Measurements from ENCODE around the gene ANKRD39.
"Not testable (repeated sequence)": the region's sequence is repeated elsewhere in the genome, so short reads cannot be mapped to it uniquely, and the experiment has no call there.

The ANKRD39 gene, protein sequence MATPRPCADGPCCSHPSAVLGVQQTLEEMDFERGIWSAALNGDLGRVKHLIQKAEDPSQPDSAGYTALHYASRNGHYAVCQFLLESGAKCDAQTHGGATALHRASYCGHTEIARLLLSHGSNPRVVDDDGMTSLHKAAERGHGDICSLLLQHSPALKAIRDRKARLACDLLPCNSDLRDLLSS

GRCh38 chr2:96857667-96858372 is at the start of gene ANKRD39:
TSS of gene ANKRD39 (minus strand) at chr2:96858016. CDS start at chr2:96857987, 29 bp downstream.
- peak; percentile 98 for DNase-seq

DNA sequence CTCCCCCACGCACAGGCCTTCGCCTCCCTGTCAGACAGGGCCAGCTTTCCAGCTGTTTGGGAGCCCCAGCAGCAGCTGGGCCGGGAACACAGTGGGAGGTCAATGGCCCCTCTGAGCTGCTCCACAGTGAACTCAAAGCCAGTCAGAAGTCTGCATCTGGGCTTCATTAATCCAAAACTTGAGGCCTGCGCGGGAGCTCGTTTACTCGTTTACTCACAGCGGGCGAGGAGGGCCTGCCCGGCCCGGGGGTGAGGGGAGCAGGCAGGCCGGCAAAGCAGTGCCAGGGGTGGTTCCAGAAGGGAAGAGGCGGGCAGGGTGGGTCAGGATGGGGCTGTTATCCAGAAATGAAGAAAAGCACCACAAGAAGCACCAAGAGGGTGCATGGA is 48.9 kb upstream of the ANKRD39 start:
- DNase-seq, result no peak

DNA sequence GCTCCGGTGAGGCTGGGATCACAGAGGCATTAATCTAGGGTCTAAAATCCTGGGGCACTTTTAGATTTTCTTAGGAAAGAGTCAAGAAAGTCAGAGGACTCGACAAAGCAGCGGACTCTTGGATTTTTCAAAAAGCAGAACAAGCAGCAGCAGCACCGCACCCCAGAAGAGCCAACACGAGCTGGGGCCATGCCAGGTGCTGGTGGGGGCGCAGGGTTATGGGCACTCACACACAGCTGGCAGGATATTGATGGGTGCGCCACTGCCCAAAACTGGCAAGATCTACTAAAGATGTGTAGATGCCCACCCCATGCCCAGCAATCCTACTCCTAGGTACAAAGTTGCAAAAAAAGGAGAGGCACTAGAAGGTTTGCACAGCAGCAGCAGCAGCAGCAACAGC is 46.0 kb upstream of the ANKRD39 start:
- DNase-seq, result no peak

DNA sequence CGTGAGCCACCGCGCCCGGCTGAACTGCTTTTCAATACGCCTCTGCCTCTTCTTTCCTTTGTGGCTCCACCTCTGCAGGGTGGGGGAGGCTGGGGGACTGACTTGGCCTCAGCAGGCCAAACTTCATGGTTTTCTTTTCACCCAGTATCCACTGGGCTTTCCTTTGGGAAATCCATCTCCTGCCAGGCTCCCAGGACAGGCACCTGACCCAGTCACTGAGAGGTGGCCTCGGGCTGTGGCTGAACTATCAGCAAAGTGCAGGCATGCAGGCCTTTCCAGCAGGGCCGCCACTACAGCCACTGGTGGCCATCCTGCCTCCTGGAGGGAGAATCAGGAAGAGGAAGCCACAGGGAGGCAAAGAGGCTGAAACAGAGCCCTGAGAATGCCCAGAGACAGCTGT is 45.5 kb upstream of the ANKRD39 start:
- DNase-seq, result no peak

- DNase-seq, result no peak
Observed at GRCh38 chr2:96900237-96900636, 42.4 kb upstream of the ANKRD39 start.

- no peak for DNase-seq
Observed at GRCh38 chr2:96899413-96899741, 41.6 kb upstream of the ANKRD39 start.

- no peak for DNase-seq
Observed at GRCh38 chr2:96898641-96899412, 41.0 kb upstream of the ANKRD39 start.

DNA sequence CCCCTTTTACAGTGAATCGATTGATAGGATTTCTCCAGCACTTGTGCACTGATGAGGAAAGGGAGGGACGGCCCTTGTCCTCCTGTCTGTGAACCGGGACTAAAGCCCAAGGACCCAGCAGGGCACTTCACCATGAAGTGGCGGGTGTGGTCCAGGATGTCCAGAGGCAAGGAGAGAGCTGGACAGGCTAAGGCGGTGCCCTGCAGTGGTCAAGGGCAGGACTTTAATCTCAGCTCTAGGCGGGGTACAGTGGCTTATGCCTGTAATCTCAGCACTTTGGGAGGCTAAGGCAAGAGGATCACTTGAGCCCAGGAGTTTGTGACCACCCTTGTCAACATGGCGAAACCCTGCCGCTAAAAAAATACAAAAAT is 40.3 kb upstream of the ANKRD39 start:
- DNase-seq, result no peak

DNA sequence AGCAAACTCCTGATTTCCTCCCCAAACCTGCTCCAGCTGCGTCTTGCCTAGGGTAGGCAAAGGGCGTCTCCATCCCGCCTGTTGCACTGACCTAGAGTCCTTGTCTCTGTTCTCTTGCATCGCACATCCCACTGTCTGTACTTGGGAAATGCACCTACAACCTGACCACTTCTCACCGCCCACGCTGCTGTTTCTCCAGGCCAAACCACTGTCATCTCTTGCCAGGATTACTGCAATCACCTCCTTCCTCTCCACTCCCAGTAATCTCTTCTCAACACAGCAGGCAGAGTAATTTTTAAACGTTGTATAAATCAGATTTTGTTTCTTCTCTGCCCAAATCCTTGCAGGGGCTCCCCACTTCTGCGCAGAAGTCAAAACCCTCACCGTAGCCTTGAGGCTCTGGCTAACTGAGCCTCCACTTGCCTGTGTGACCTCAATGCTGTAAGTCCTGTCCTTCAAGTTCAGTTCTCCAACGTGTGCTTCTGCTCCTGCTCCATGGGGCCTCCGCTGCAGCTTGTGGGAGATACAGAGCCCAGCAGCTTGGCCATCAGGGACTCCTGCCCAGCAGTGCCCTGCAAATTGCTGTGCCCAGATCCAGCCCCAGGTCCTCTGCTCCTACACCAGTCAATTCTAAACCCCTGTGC is 39.8 kb upstream of the ANKRD39 start:
- no peak for DNase-seq

GRCh38 chr2:96895746-96896651 is 38.2 kb upstream of the ANKRD39 start:
- DNase-seq, result no peak

DNA sequence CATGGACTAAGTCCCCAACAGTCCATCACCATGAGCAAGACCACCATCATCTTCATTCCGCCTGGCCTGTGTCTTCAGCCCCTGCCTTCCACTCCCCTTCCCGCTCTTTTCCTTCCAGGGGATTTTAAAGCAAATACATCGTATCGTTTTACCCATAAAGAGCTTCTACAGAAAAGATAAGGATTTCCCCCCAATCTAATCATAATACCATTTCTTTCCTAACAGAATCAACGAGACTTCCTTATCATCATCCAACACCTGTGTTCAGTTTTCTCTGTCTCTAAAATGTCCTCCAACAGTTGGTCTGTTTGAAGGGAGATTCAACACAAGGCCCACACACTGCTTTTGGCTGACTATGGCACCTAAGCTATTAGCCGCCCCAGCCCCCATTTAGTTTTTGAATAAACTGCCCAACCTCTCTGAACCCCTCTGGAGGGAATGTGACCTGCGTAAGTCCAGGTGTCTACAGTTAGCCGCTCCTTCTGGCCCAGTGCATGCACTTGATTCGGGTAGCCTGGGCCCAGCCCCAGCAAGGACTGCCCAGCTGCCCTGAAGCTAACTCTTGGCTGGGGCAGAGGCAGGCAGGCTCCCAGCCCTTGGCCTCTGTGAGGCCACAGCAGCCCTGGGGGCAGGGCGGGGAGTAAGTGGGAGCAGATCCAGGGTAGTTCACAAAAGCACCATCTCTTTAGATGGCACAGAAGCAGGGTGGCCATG is 37.4 kb upstream of the ANKRD39 start:
- DNase-seq, result no peak

- DNase-seq, result no peak
Observed at GRCh38 chr2:96894151-96894531, 36.3 kb upstream of the ANKRD39 start.

DNA sequence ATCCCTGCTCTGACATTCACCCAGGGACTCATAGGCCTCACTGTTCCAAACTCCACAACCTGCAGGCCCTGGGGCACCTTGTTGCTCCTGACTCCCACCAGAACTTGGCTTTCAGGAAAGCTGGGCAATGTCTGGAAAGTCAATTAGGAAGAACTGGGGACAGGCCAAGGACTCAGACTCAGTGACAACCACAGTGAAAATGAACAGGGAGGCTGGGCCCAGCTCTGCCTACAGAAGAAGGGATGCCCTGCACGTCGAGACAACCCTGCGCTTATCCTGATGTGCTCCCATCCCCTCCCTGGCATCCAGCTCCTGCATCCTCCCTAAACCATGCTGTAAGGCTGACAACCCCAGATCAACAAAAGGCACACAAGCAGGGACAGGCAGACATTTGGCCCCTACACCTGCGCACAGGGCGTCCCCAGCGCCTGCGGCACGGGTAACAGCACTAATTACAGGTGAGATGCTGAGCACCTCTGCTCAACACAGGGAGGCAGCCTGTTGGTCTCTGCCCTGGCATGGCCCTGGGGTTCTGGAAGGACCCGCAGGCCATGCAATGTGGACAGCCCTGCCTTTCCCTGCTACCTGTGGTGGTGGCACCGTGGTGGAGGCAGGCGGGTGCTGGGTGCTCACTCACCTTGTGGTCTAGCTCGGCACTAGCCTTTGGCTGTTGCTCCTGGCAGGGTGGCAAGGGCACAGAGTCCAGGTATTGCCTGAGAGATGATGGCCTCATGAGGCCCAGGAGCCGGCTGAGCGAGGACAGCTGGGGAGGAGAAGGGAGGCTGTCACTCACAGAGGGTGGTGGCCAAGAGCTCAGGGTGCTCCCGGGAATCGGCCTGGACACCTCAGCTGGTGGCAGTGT is 35.7 kb upstream of the ANKRD39 start:
- no peak for DNase-seq

DNA sequence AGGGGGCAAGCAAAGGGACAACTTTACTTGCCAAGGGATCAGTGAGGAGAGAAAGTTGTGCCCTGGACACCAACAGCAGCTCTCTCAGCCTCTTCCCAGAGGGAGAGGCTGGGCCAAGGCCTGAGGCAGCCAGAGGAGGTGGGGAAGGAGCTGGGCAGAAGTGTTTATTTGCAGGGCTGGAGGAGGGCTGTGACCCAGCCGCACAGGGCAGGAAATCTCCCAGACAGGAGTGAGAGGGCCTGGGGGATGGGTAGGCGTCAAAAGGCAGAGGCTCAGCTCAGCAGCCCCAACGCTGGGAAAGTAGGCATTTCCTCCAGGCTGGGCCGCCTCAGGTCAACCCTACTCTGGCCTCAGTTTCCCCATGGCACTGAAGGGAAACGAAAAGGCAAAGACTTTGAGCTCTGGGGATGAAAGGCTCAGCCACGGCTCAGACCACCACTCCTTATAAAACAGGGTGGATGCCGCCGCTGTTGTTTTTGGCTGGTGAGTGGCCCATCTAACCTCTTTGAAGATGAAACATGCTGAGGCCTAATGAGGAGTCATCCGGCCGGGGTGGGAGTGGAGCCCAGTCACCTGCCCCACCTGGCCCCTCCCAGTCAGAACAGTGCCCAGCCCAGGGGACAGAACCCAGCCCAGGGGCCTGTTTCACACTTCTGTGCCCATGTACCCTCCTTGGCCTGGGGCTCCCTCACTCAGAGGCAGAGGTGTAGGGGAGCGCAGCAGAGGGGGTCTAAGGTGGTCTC is 33.9 kb upstream of the ANKRD39 start:
- no peak for DNase-seq

DNA sequence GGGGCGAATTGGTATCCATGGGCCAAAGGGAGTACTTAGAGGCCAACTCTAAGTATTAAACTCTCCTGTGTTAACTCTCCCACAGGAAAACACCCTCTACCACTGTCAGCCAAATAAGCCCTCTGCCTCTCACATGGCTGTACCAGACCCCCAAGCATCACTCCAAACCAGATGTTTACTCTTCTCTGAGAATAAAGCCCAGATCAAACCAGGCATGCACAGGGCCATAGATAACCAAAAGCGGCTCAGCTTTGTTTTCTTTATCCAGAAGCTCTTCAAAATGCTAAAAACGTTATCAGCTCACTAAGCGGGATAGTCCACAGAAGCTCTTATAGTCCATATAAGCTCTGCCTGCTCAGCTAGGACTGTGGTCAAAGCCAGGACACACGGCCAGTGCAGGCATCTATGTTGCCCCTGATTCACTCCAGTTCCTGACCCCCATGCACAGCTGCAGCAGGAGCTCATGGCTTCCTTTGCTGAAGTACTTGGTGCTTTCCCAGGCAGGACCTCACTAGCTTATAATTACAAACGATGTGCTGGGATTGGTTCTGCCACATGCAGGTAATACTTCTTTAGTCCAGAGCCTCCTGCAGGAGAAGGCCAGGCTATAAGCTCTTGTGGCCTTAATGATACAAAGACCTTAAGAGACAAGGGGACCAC is 33.0 kb upstream of the ANKRD39 start:
- no peak for DNase-seq

DNA sequence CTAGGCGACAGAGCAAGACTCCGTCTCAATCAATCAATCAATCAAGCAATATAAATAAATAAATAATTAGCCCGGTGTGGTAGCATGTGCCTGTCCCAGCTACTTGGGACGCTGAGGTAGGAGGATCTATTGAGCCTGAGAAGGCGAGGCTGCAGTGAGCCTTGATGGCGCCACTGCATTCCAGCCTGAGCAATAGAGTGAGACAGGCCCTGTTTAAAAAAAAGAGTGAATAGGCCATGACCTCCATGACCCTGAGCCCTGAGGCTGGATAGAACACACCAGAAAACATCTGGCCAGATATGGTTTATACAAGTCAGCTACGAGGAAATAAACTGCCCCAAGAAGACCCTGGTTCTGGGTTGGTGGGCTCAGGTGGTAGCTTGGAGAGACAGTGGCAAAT is 32.4 kb upstream of the ANKRD39 start:
- DNase-seq, result no peak

DNA sequence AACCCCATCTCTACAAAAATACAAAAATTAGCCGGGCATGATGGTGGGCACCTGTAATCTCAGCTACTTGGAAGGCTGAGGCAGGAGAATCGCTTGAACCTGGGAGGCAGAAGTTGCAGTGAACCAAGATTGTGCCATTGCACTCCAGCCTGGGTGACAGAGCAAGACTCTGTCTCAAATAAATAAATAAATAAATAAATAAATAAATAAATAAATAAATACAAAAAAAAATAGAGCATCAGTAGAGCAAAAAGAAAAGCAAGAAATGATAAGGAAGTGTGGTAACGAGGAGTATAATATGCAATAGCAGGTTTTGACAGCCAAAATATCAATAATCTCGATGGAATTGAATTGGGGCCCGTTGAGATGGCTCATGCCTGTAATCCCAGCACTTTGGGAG is 31.7 kb upstream of the ANKRD39 start:
- not testable (repeated sequence) for DNase-seq

- DNase-seq, result no peak
Observed at GRCh38 chr2:96888072-96889011, 30.5 kb upstream of the ANKRD39 start.
